GM12875 (cell line): ENCODE results near the gene HARS1.

Experiments used
- H3K4me3 ChIP-seq: one replicate; pipeline ENCODE4 v1.5.1; 2011; ENCODE audit warnings: low read depth, low read length, control low read depth
- TF ChIP-seq, protein P1 (sequence below): IDR thresholded peaks from 2 replicates; pipeline ENCODE4 v1.5.1; 2011; ENCODE audit warnings: low read depth, mild to moderate bottlenecking, control low read depth, inconsistent platforms, low read length, moderate library complexity, borderline replicate concordance; ENCODE audit not compliant: insufficient read depth

The HARS1 gene

DNA sequence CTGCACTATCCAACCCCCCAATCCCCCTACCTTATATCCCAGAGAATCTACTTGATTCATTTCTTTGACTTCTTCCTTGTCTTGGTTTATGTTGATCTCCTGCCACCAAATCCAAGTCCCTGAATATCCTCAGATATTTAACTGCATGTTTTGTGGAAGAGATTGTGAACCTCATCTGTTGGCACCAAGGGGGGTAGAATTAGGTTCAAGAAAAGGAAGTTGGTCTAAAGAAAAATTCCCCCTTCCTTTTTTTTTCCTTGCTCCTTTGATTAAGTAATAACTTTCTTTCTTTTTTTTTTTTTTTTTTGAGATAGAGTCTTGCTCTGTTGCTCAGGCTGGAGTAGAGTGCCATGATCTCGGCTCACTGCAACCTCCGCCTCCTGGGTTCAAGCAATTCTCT lies 57.7 kb downstream of the HARS1 start:
- TF ChIP-seq, protein P1, sequence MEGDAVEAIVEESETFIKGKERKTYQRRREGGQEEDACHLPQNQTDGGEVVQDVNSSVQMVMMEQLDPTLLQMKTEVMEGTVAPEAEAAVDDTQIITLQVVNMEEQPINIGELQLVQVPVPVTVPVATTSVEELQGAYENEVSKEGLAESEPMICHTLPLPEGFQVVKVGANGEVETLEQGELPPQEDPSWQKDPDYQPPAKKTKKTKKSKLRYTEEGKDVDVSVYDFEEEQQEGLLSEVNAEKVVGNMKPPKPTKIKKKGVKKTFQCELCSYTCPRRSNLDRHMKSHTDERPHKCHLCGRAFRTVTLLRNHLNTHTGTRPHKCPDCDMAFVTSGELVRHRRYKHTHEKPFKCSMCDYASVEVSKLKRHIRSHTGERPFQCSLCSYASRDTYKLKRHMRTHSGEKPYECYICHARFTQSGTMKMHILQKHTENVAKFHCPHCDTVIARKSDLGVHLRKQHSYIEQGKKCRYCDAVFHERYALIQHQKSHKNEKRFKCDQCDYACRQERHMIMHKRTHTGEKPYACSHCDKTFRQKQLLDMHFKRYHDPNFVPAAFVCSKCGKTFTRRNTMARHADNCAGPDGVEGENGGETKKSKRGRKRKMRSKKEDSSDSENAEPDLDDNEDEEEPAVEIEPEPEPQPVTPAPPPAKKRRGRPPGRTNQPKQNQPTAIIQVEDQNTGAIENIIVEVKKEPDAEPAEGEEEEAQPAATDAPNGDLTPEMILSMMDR: no peak

DNA sequence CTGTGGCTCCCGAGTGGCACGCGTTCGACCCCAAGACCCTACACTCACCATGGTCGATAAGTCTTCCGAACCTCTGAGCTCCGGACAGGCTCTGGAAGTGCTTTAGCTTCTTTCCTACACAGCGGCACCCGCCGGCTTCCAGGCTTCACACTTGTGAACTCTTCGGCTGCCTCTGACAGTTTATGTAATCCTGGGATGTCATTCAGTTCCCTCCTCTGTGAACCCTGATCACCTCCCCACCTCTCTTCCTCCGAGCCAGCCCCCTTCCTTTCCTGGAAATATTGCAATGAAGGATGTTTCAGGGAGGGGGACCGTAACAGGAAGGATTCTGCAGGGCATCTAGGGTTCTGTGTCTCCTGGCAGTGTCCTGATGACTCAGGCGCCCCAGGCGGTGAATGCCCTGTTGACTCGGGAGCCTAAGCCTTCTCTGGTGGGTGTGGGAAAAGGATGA lies 58.1 kb downstream of the HARS1 start, which contains the start of gene CD14:
Gene CD14, minus strand, starts transcription at position 155 of the 451 bp plus-strand sequence. Its CDS starts 104 bp downstream, at position 51.
- peak within 1 kb of the TSS; percentile 54 for H3K4me3 ChIP-seq
- TF ChIP-seq, protein P1: no peak

More for the DNA sequence above, 57.7 kb downstream of the HARS1 start:
- no peak overlapping the region for H3K4me3 ChIP-seq

DNA sequence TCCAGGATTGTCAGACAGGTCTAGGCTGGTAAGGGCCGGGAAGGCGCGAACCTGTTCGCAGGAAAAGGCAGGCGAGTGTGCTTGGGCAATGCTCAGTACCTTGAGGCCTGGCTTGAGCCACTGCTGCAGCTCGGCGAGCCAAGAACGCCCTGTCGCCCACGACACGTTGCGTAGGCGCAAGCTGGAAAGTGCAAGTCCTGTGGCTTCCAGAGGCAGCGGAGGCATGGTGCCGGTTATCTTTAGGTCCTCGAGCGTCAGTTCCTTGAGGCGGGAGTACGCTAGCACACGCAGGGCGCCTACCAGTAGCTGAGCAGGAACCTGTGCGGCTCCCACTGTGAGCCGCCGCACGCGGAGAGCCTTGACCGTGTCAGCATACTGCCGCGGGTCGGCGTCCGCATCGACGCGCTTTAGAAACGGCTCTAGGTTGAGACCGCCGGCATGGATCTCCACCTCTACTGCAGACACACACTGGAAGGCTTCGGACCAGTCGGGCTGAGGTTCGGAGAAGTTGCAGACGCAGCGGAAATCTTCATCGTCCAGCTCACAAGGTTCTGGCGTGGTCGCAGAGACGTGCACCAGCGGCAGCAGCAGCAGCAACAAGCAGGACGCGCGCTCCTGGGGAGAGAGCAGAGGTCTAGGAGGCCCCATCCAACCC lies 58.7 kb downstream of the HARS1 start:
- TF ChIP-seq, protein P1: 0 out of 2 replicates have a peak, but pooled peaks have one; percentile 5
- H3K4me3 ChIP-seq: peak overlapping the region; percentile 54

DNA sequence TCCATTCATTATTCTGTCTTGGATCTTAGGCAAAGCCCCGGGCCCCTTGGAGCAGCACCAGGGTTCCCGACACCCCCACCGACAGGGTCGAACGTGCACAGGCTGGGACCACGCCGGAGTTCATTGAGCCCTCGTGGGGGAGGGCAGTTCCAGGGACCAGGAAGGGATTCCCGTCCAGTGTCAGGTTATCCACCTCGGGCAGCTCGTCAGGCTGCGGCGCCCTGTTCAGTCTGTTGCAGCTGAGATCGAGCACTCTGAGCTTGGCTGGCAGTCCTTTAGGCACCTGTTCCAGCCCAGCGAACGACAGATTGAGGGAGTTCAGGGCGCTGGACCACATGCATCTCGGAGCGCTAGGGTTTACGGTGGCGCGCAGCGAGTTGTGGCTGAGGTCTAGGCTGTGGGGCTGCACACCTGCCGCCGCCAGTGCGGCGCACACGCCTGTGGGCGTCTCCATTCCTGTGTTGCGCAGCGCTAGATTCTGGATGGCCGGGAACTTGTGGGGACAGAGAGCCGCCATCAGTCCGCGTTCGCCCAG lies 59.3 kb downstream of the HARS1 start:
- peak overlapping the region; percentile 54 for H3K4me3 ChIP-seq
- TF ChIP-seq, protein P1: no peak

DNA sequence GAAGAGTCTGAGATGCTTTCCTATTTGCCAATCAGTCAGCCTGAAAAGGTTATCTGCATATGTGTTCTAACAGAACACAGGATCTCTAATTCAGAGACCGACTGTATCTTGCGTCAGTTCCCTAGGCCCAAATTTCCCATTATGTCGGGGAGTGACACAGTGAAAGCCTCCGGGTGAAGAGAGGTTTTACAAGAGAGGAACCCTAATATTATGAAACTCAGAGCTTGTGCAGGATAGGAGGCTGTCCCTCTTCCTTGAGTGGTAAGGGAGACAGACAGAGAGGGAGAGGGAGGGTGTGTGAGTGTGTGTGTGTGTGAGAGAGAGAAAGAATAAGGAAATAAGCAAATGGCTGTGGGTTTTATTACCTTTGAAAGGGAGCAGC lies 60.1 kb downstream of the HARS1 start:
- H3K4me3 ChIP-seq: no peak overlapping the region
- TF ChIP-seq, protein P1: no peak

DNA sequence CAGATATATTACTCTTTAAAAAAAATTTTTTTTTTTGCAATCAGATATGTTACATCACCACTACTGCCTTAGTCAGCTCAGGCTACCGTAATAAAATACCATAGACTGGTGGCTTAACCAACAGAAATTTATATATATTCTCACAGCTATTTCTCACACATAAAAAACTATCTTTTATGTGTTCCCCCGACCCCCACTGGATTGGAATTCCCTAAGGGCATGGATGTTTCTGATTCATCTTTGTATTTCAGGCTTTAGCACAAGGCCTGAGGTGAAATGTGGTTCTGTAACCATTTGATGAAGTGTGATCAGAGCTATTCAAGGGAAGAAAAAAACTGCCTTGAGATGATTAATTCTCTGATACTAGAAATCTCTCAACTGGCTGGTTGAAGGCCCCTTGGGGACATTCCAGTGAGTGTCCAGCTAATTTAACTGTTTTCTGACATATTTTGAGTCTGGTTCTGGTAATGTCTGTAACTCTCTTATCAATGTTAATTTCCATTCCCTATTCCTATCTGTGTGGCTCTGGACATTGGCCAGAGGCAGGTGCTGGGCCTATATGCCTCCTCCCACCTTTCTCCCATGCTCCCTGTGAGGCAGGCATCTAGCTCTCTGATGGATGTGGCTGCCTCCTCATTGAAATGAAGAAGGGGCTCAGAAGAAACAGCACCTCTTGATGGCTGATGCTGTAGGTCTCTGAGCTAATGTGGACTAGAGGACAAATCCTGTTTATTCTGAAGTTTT lies 60.7 kb downstream of the HARS1 start:
- no peak overlapping the region for H3K4me3 ChIP-seq
- TF ChIP-seq, protein P1: no peak
